Left ventricle myocardium inferior (tissue), 1 donor: ENCODE results near the gene CTNNA1. TPM values are rescaled to one million over a fixed set of nuclear protein-coding genes. Genes with fewer than 3 reads are reported as not detected.

ENCODE experiments used
- DNase-seq: peaks from one replicate; pipeline ENCODE4 v3.0.0-alpha.2; 2020
- H3K27ac ChIP-seq: fragments of 200-600 bp; replicated peaks from 2 replicates; pipeline ENCODE4 v1.8.0; 2021
- H3K27me3 ChIP-seq: fragments of 200-600 bp; 2 replicates; pipeline ENCODE4 v1.8.0; 2021; ENCODE audit warnings: low read depth
- H3K36me3 ChIP-seq: fragments of 200-600 bp; 2 replicates; pipeline ENCODE4 v1.8.0; 2021
- H3K4me1 ChIP-seq: fragments of 200-600 bp; 2 replicates; pipeline ENCODE4 v1.8.0; 2021
- H3K4me3 ChIP-seq: fragments of 200-600 bp; 2 replicates; pipeline ENCODE4 v1.8.0; 2021; ENCODE audit warnings: mild to moderate bottlenecking, moderate library complexity
- H3K9me3 ChIP-seq: fragments of 200-600 bp; replicated peaks from 2 replicates; pipeline ENCODE4 v1.8.0; 2021
- CTCF ChIP-seq: fragments of 200-600 bp; IDR thresholded peaks from 2 replicates; pipeline ENCODE4 v1.8.0; 2021; ENCODE audit warnings: antibody characterized with exemption, mild to moderate bottlenecking, borderline replicate concordance
- intact Hi-C: fragments of 100-400 bp; cut with micrococcal nuclease; formaldehyde crosslinking; loops from one replicate; pipeline ENCODE4 v1.11.0; 2022
- total RNA-seq: library from RNA; stranded (reverse); fragmentation: NEBNext Ultra II Directional; extraction: Animal tissue kit (Norgen Biotek cat#: 25700); gene quantifications from one replicate; pipeline ENCODE4 v1.2.1, GENCODE V29; 2021
- donor health status: DM: no; HTN: yes; CAD: no; lungs with severe emphysema.

The CTNNA1 gene
- total RNA-seq, 1 donor from 2014 or later = 341 TPM

DNA sequence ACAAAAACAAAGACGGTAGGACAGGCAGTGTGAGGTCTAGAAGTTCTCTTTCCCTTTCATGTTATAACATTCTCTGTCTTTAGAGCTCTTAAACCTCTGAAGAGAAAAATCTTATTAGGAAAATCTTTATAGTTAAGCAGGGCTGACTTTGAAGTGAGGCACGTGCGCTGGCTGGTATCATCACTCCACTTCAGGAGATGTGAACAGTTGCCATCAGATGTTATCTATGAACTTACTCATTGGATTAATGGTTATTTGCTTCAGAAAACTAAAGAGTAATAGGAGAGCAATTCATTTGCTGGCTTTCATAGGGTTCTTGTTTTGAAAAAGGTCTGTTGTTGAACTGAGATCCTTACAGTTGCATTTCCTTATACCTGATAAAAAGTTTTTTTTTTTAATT lies 96.2 kb downstream of the CTNNA1 start:
- intact Hi-C loops = no loop called here
- no peak for TF ChIP-seq CTCF
- no peaks in the 10 kb centered on the region for H3K27me3 ChIP-seq
- H3K36me3 ChIP-seq = no peaks in the 10 kb centered on the region
- no peak overlapping the region for H3K4me3 ChIP-seq
- H3K4me1 ChIP-seq = peaks cover 84% of the 10 kb centered on the region
- no peaks in the 10 kb centered on the region for H3K9me3 ChIP-seq
- H3K27ac ChIP-seq = no peak overlapping the region
- DNase-seq = no peak

- intact Hi-C loops = no loop called here
- no peak for TF ChIP-seq CTCF
- no peak for DNase-seq
- Histone ChIP-seq H3K9me3 (no peaks in the 10 kb centered on the region), H3K27me3 (no peaks in the 10 kb centered on the region), H3K36me3 (no peaks in the 10 kb centered on the region), H3K4me3 (no peak overlapping the region), H3K4me1 (peaks cover 82% of the 10 kb centered on the region), H3K27ac (no peak overlapping the region)
These were observed 96.7 kb downstream of the CTNNA1 start for GRCh38 chr5:138849882-138850281.

GRCh38 chr5:138850865-138851435 lies 97.7 kb downstream of the CTNNA1 start:
- H3K27ac ChIP-seq = no peak overlapping the region
- no peaks in the 10 kb centered on the region for H3K9me3 ChIP-seq
- intact Hi-C loops = no loop called here
- H3K4me3 ChIP-seq = no peak overlapping the region
- peaks cover 71% of the 10 kb centered on the region for H3K4me1 ChIP-seq
- no peak for TF ChIP-seq CTCF
- DNase-seq = no peak
- no peaks in the 10 kb centered on the region for H3K27me3 ChIP-seq
- no peaks in the 10 kb centered on the region for H3K36me3 ChIP-seq

DNA sequence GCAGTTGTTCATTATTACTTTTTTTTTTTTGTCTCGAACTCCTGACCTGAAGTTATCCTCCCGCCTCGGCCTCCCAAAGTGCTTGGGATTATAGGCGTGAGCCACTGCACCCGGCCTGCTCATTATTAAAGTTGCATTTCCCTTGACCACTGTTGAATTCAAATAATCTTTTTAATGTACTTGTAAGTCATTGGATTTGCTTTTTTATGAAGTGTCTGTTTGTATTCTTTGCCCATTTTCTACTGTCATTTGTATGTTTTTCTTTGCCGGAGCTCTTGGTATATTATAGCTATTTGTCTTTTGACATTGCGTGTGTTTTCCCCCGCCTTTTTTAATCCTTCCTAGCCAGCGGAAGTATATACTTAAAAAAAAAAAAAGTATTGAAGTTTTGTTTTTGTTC lies 99.9 kb downstream of the CTNNA1 start:
- no peak for TF ChIP-seq CTCF
- H3K4me3 ChIP-seq = no peak overlapping the region
- no peaks in the 10 kb centered on the region for H3K9me3 ChIP-seq
- H3K36me3 ChIP-seq = no peaks in the 10 kb centered on the region
- intact Hi-C loops = no loop called here
- H3K27me3 ChIP-seq = no peaks in the 10 kb centered on the region
- H3K4me1 ChIP-seq = peaks cover 56% of the 10 kb centered on the region
- no peak overlapping the region for H3K27ac ChIP-seq
- no peak for DNase-seq

- peaks cover 13% of the 10 kb centered on the region for H3K9me3 ChIP-seq
- H3K27ac ChIP-seq = no peak overlapping the region
- no peak for DNase-seq
- no peak for TF ChIP-seq CTCF
- no peak overlapping the region for H3K4me3 ChIP-seq
- peaks cover 13% of the 10 kb centered on the region for H3K36me3 ChIP-seq
- peaks cover 64% of the 10 kb centered on the region for H3K4me1 ChIP-seq
- H3K27me3 ChIP-seq = no peaks in the 10 kb centered on the region
- intact Hi-C loops = no loop called here
These were observed 113.8 kb downstream of the CTNNA1 start for GRCh38 chr5:138867011-138867410.
